ENCODE data around the gene EEF1A2. TPM values are rescaled to one million over a fixed set of nuclear protein-coding genes. Genes with fewer than 3 reads are reported as not detected.

Gene EEF1A2
- total and polyA plus RNA-seq, 4 donors: 79.9 to 690 (median 431) TPM

- Histone ChIP-seq H3K36me3 (ENCODE audit: control insufficient read depth, insufficient read depth, low read length) (peaks cover 3% of the 10 kb centered on the region), H3K27me3 (ENCODE audit: control insufficient read depth, insufficient read depth, low read length) (peaks cover 9% of the 10 kb centered on the region), H3K9me3 (ENCODE audit: control insufficient read depth, insufficient read depth, low read length) (peaks cover 5% of the 10 kb centered on the region), H3K27ac (ENCODE audit: low read depth, low read length) (no peak overlapping the region), H3K4me3 (ENCODE audit: low read depth, low read length) (no peak overlapping the region), H3K4me1 (ENCODE audit: control insufficient read depth, insufficient read depth, low read length) (peaks cover 36% of the 10 kb centered on the region)
- DNase-seq (ENCODE audit: low read depth in 4 of 6, low spot score in 6 of 6): no peak
- 32% methylated on average over 15 of the region's 15 CpGs for WGBS (ENCODE audit: insufficient coverage)
These were observed 3.8 kb upstream of the EEF1A2 start for GRCh38 chr20:63502671-63503172.

- Histone ChIP-seq H3K36me3 (ENCODE audit: control insufficient read depth, insufficient read depth, low read length) (peaks cover 10% of the 10 kb centered on the region), H3K27me3 (ENCODE audit: control insufficient read depth, insufficient read depth, low read length) (peaks cover 9% of the 10 kb centered on the region), H3K27ac (ENCODE audit: low read depth, low read length) (no peak overlapping the region), H3K4me1 (ENCODE audit: control insufficient read depth, insufficient read depth, low read length) (peaks cover 43% of the 10 kb centered on the region), H3K4me3 (ENCODE audit: low read depth, low read length) (no peak overlapping the region), H3K9me3 (ENCODE audit: control insufficient read depth, insufficient read depth, low read length) (peaks cover 5% of the 10 kb centered on the region)
- 15% methylated on average over 22 of the region's 26 CpGs for WGBS (ENCODE audit: insufficient coverage)
- DNase-seq (ENCODE audit: low read depth in 4 of 6, low spot score in 6 of 6): peak in 3 of 6 donors; percentile 28 to 89 (median 88)
These were observed 3.2 kb upstream of the EEF1A2 start for GRCh38 chr20:63501818-63502670.

- Histone ChIP-seq H3K36me3 (ENCODE audit: control insufficient read depth, insufficient read depth, low read length) (peaks cover 19% of the 10 kb centered on the region), H3K9me3 (ENCODE audit: control insufficient read depth, insufficient read depth, low read length) (peaks cover 5% of the 10 kb centered on the region), H3K27me3 (ENCODE audit: control insufficient read depth, insufficient read depth, low read length) (peaks cover 15% of the 10 kb centered on the region), H3K4me1 (ENCODE audit: control insufficient read depth, insufficient read depth, low read length) (peaks cover 51% of the 10 kb centered on the region), H3K4me3 (ENCODE audit: low read depth, low read length) (no peak overlapping the region), H3K27ac (ENCODE audit: low read depth, low read length) (no peak overlapping the region)
- WGBS (ENCODE audit: insufficient coverage): 78% methylated on average over 25 of the region's 27 CpGs
- DNase-seq (ENCODE audit: low read depth in 4 of 6, low spot score in 6 of 6): no peak
These were observed 2.3 kb upstream of the EEF1A2 start for GRCh38 chr20:63500902-63501817.

- Histone ChIP-seq H3K27ac (ENCODE audit: low read depth, low read length) (no peak overlapping the region), H3K36me3 (ENCODE audit: control insufficient read depth, insufficient read depth, low read length) (peaks cover 27% of the 10 kb centered on the region), H3K4me1 (ENCODE audit: control insufficient read depth, insufficient read depth, low read length) (peaks cover 60% of the 10 kb centered on the region), H3K27me3 (ENCODE audit: control insufficient read depth, insufficient read depth, low read length) (peaks cover 15% of the 10 kb centered on the region), H3K4me3 (ENCODE audit: low read depth, low read length) (no peak overlapping the region), H3K9me3 (ENCODE audit: control insufficient read depth, insufficient read depth, low read length) (peaks cover 3% of the 10 kb centered on the region)
- WGBS (ENCODE audit: insufficient coverage): 84% methylated on average over 14 of the region's 24 CpGs
- no peak for DNase-seq (ENCODE audit: low read depth in 4 of 6, low spot score in 6 of 6)
These were observed 1.4 kb upstream of the EEF1A2 start for GRCh38 chr20:63500151-63500901.

- Histone ChIP-seq H3K27ac (ENCODE audit: low read depth, low read length) (no peak overlapping the region), H3K4me3 (ENCODE audit: low read depth, low read length) (peak overlapping the region; percentile 24), H3K9me3 (ENCODE audit: control insufficient read depth, insufficient read depth, low read length) (no peaks in the 10 kb centered on the region), H3K4me1 (ENCODE audit: control insufficient read depth, insufficient read depth, low read length) (peaks cover 64% of the 10 kb centered on the region), H3K27me3 (ENCODE audit: control insufficient read depth, insufficient read depth, low read length) (peaks cover 15% of the 10 kb centered on the region), H3K36me3 (ENCODE audit: control insufficient read depth, insufficient read depth, low read length) (peaks cover 36% of the 10 kb centered on the region)
- peak in 2 of 6 donors; percentile 24 to 66 for DNase-seq (ENCODE audit: low read depth in 4 of 6, low spot score in 6 of 6)
- 4% methylated on average over 48 of the region's 48 CpGs for WGBS (ENCODE audit: insufficient coverage)
These were observed 571 bp upstream of the EEF1A2 start for GRCh38 chr20:63499338-63499969.

GRCh38 chr20:63497946-63498935 is 642 bp downstream of the EEF1A2 start:
- H3K4me1 ChIP-seq (ENCODE audit: control insufficient read depth, insufficient read depth, low read length): peaks cover 64% of the 10 kb centered on the region
- peaks cover 15% of the 10 kb centered on the region for H3K27me3 ChIP-seq (ENCODE audit: control insufficient read depth, insufficient read depth, low read length)
- no peak overlapping the region for H3K27ac ChIP-seq (ENCODE audit: low read depth, low read length)
- peak in 2 of 6 donors; percentile 31 to 53 for DNase-seq (ENCODE audit: low read depth in 4 of 6, low spot score in 6 of 6)
- peaks cover 48% of the 10 kb centered on the region for H3K36me3 ChIP-seq (ENCODE audit: control insufficient read depth, insufficient read depth, low read length)
- no peaks in the 10 kb centered on the region for H3K9me3 ChIP-seq (ENCODE audit: control insufficient read depth, insufficient read depth, low read length)
- H3K4me3 ChIP-seq (ENCODE audit: low read depth, low read length): peak overlapping the region; percentile 21
- WGBS (ENCODE audit: insufficient coverage): 6% methylated on average over 50 of the region's 60 CpGs

GRCh38 chr20:63497138-63497945 is 1.5 kb downstream of the EEF1A2 start:
- peak overlapping the region; percentile 26 for H3K4me3 ChIP-seq (ENCODE audit: low read depth, low read length)
- H3K4me1 ChIP-seq (ENCODE audit: control insufficient read depth, insufficient read depth, low read length): peaks cover 55% of the 10 kb centered on the region
- no peak for DNase-seq (ENCODE audit: low read depth in 4 of 6, low spot score in 6 of 6)
- peaks cover 15% of the 10 kb centered on the region for H3K27me3 ChIP-seq (ENCODE audit: control insufficient read depth, insufficient read depth, low read length)
- H3K36me3 ChIP-seq (ENCODE audit: control insufficient read depth, insufficient read depth, low read length): peaks cover 57% of the 10 kb centered on the region
- no peaks in the 10 kb centered on the region for H3K9me3 ChIP-seq (ENCODE audit: control insufficient read depth, insufficient read depth, low read length)
- no peak overlapping the region for H3K27ac ChIP-seq (ENCODE audit: low read depth, low read length)
- 70% methylated on average over 10 of the region's 20 CpGs for WGBS (ENCODE audit: insufficient coverage)
